DOHH2 (cell line): ENCODE data around the gene TUBB.

Experiments used
- H3F3A ChIP-seq: fragments of 200-600 bp; sonication (generic), shearing (Covaris generic); 2 replicates; pipeline ENCODE4 v1.6.0; 2016; ENCODE audit warnings: antibody characterized with exemption, mild to moderate bottlenecking; ENCODE audit not compliant: control insufficient read depth, insufficient read depth
- H3K27ac ChIP-seq: fragments of 200-600 bp; sonication (generic); 2 replicates; pipeline ENCODE4 v1.5.1; 2014; ENCODE audit warnings: low read depth, mild to moderate bottlenecking, low read length, moderate library complexity
- H3K27me3 ChIP-seq: fragments of 200-600 bp; sonication (generic); 2 replicates; pipeline ENCODE4 v1.6.1; 2014; ENCODE audit warnings: mild to moderate bottlenecking, low read length, mixed read lengths; ENCODE audit not compliant: control insufficient read depth
- H3K36me3 ChIP-seq: fragments of 200-600 bp; sonication (generic); 2 replicates; pipeline ENCODE4 v1.6.1; 2014; ENCODE audit warnings: mild to moderate bottlenecking, low read length, moderate library complexity, mixed read lengths; ENCODE audit not compliant: control insufficient read depth
- H3K4me1 ChIP-seq: fragments of 200-600 bp; sonication (generic); 2 replicates; pipeline ENCODE4 v1.6.1; 2014; ENCODE audit warnings: mild to moderate bottlenecking, low read length, mixed read lengths; ENCODE audit not compliant: control insufficient read depth
- H3K4me2 ChIP-seq: fragments of 200-600 bp; sonication (generic); 2 replicates; pipeline ENCODE4 v1.6.0; 2014; ENCODE audit warnings: mild to moderate bottlenecking, low read length, moderate library complexity
- H3K4me3 ChIP-seq: fragments of 200-600 bp; sonication (generic); 2 replicates; pipeline ENCODE4 v1.5.1; 2014; ENCODE audit warnings: mild to moderate bottlenecking, low read length, mixed read lengths
- H3K79me2 ChIP-seq: fragments of 200-600 bp; sonication (generic); 2 replicates; pipeline ENCODE4 v1.6.1; 2014; ENCODE audit warnings: mild to moderate bottlenecking, low read length, mixed read lengths; ENCODE audit not compliant: control insufficient read depth
- H3K9me2 ChIP-seq: fragments of 200-600 bp; sonication (generic); replicated peaks from 2 replicates; pipeline ENCODE4 v1.6.1; 2014; ENCODE audit warnings: mild to moderate bottlenecking, low read length, mixed read lengths; ENCODE audit not compliant: control insufficient read depth
- H3K9me3 ChIP-seq: fragments of 200-600 bp; sonication (generic); 2 replicates; pipeline ENCODE4 v1.6.1; 2014; ENCODE audit warnings: antibody characterized with exemption, low read length, mixed read lengths; ENCODE audit not compliant: control insufficient read depth, insufficient read depth
- H4K20me1 ChIP-seq: fragments of 200-600 bp; sonication (generic); 2 replicates; pipeline ENCODE4 v1.6.0; 2014; ENCODE audit warnings: low read depth, mild to moderate bottlenecking, antibody characterized with exemption, low read length, moderate library complexity; ENCODE audit not compliant: control insufficient read depth, insufficient read depth
- CTCF ChIP-seq: fragments of 200-600 bp; sonication (generic); IDR thresholded peaks from one replicate; pipeline ENCODE4 v1.5.1; 2014; ENCODE audit warnings: antibody characterized with exemption, mild to moderate bottlenecking, low read depth, low read length; ENCODE audit not compliant: poor library complexity, severe bottlenecking
- EZH2phosphoT487 ChIP-seq: fragments of 200-600 bp; sonication (generic); IDR thresholded peaks from 2 replicates; pipeline ENCODE4 v1.6.1; 2017; ENCODE audit warnings: borderline replicate concordance, mild to moderate bottlenecking, antibody characterized with exemption, low read length, moderate library complexity, mixed read lengths

TUBB gene

DNA sequence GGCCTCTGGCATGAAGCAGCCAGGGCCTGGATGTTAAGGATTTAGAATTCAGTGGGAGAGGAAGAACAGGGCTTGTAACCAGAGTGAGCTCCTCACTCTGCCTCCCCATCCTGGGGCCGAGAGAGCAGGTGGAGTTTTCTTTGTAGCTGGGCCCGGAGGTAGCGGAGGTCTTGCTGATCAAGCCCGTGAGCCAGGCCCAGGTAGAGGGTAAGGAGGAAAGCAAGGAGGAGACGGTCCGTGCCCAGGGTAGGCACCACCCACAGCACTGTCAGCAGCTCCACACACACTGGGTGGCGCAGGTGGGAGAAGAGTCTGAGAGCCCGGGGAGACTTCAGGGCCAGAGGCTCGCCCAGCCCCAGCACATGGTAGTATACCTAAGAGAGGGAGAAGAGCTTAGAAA is 31.6 kb upstream of the TUBB start:
- H3K27ac ChIP-seq: peak overlapping the region; percentile 90
- no peaks in the 10 kb centered on the region for H3K9me3 ChIP-seq
- H3K4me3 ChIP-seq: peak overlapping the region; percentile 88
- H3F3A ChIP-seq: peaks cover 24% of the 10 kb centered on the region
- H3K4me2 ChIP-seq: peak overlapping the region; percentile 82
- no peaks in the 10 kb centered on the region for H3K9me2 ChIP-seq
- H3K36me3 ChIP-seq: peaks cover 49% of the 10 kb centered on the region
- no peaks in the 10 kb centered on the region for H4K20me1 ChIP-seq
- TF ChIP-seq EZH2phosphoT487 (no peak), CTCF (peak; percentile 59)
- H3K4me1 ChIP-seq: peaks cover 43% of the 10 kb centered on the region
- peaks cover 66% of the 10 kb centered on the region for H3K79me2 ChIP-seq
- H3K27me3 ChIP-seq: no peaks in the 10 kb centered on the region

- Histone ChIP-seq H3K79me2 (peaks cover 59% of the 10 kb centered on the region), H3K9me3 (no peaks in the 10 kb centered on the region), H3F3A (peaks cover 18% of the 10 kb centered on the region), H3K36me3 (peaks cover 42% of the 10 kb centered on the region), H3K4me3 (peak overlapping the region; percentile 88), H3K4me2 (peak overlapping the region; percentile 82), H3K4me1 (peaks cover 43% of the 10 kb centered on the region), H3K27me3 (no peaks in the 10 kb centered on the region), H3K9me2 (no peaks in the 10 kb centered on the region), H4K20me1 (no peaks in the 10 kb centered on the region), H3K27ac (peak overlapping the region; percentile 90)
- TF ChIP-seq CTCF (no peak), EZH2phosphoT487 (no peak)
Measured at GRCh38 chr6:30689022-30689865, 30.9 kb upstream of the TUBB start.

DNA sequence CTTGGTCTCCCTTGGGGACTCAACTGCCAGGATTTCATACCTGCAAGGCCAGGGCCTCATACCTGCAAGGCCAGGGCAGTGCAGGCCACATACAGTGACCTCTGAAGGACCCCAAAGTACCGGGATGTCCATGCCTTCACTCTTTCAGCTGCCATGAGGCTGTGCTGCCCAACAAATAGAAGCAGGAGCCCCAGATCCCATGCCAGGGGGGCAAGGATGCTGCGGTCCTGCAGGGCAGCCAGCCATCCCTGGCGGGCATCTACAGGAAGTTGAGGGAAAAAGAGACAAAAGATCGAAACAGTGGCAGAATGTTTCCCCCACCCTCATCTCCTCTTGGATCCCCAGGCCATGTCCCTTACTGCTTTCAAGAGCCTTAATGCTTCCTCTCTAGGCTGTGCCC is 30.2 kb upstream of the TUBB start:
- Histone ChIP-seq H3K79me2 (peaks cover 51% of the 10 kb centered on the region), H4K20me1 (no peaks in the 10 kb centered on the region), H3K9me2 (no peaks in the 10 kb centered on the region), H3K36me3 (peaks cover 36% of the 10 kb centered on the region), H3K9me3 (no peaks in the 10 kb centered on the region), H3K4me1 (peaks cover 43% of the 10 kb centered on the region), H3K4me2 (peak overlapping the region; percentile 82), H3F3A (peaks cover 15% of the 10 kb centered on the region), H3K4me3 (peak overlapping the region; percentile 88), H3K27ac (peak overlapping the region; percentile 90), H3K27me3 (no peaks in the 10 kb centered on the region)
- TF ChIP-seq EZH2phosphoT487: no peak
- no peak for TF ChIP-seq CTCF
